Stimulated activated CD4-positive, alpha-beta T cell treated with anti-CD3 and anti-CD28 coated beads, Interleukin-4, amount 100 ng/mL, for 4 hours (primary cell): ENCODE data around the gene ITGB7.
A peak's percentile ranks its signal among the peaks of the same experiment; 100 is the strongest.
"Not testable (repeated sequence)": the region's sequence is repeated elsewhere in the genome, so short reads cannot be mapped to it uniquely, and the experiment has no call there.

Experiments used
- DNase-seq, 2 experiments: peaks; one replicate each; pipeline ENCODE4 v3.0.0-alpha.2; 2020

The ITGB7 gene

DNA sequence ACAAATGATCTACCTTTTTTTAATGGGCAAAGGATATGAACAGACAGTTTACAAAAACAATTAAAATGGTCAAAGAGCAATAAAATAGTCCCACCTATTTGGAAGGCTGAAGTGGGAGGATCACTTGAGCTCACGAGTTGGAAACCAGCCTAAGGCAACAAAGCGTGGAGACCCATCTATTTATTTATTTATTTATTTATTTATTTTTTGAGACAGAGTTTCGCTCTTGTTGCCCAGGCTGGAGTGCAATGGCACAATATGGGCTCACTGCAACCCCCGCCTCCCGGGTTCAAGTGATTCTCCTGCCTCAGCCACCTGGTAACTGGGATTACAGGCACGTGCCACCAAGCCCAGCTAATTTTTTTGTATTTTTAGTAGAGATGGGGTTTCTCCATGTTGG, 29.6 kb downstream of the ITGB7 start:
- DNase-seq = not testable (repeated sequence)

DNA sequence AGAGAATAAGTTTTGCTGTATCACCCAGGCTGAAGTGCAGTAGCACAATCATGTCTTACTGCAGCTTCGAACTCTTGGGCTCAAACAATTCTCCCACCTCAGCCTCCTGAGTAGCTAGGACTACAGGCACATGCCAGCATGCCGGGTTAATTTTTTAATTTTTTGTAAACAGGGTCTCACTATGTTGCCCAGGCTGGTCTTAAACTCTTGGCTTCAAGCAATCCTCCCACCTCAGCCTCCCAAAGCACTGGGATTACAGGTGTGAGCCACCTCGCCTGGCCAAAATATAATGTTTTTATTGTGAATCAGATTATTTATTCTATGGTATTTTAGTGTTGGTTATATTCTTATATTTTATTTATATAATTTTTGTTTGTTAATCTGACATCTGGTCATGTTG, 30.3 kb downstream of the ITGB7 start:
- DNase-seq = no peak

DNA sequence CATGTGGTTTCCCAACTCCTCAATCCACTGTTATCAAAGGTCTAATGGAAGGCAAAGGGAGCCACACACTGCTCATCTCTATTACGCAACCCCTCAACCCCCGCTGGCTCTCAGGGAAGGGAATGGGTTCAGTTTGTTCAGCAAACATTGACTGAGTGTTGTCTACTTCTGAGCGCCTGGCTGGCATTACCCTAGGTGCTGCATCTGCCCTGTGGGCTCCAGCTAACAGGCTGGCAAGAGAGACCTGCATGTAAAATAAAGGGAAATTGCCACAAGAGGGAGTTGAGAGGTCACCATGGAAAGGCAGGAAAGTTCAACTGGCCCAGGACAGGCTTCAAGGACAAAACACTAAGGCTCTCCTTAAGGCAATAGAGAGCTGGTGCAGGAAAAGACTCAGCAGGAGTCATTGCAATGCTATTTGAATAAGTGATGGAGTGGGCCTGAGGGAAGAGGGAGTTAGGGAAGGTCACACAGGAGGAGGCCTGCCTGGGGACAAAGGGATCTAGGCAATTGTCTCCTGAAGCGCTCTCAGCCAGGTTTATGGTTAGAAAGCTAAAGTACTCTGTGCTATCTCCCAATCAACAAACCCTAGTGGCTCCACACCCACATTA, 32.1 kb downstream of the ITGB7 start:
- no peak for DNase-seq

DNA sequence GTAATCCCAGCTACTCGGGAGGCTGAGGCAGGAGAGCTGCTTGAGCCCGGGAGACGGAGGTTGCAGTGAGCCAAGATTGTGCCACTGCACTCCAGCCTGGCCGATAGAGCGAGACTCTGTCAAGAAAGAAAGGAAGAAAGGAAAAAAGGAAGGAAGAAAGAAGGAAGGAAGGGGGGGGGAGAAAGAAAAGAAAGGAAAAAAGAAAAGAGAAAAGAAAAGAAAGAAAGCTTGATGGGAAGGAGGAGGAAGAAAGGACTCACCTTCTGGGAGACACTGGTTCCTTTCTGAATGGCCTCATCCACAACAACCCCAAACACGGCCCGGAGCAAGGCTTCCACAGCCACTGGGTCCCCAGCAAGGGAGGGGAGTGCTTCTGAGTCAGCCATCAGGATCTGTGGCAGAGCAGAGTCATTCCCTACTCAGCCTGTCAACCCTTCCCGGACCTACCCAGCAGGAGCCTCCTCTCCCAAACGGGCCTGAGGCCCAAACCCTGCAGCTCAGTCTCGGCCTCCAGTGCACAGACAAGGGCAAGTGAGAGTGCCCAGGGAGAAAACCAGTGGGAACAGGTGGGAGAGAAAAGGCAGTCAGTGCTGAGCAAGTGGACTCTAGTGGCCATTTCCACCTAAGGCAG, 33.9 kb downstream of the ITGB7 start:
- no peak for DNase-seq

DNA sequence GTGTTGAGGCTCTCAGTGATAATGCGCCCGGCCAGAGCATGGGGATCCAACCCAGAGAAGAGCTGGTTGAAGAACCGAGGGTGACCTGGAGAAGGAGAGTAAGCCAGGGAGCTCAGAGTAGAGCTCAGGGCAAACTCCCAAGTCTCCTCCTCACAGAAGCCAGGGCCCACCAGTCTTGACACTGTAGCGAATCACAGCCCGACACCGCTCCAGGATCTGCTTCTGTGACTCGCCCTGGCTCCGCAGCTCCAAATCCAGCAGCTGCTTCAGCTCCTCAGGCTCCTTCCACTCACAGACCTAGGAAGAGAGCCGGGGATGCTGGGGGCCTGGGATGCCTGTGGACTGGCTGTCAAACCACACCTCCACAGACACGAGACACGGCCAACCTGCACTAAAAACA, 34.7 kb downstream of the ITGB7 start:
- no peak for DNase-seq

DNA sequence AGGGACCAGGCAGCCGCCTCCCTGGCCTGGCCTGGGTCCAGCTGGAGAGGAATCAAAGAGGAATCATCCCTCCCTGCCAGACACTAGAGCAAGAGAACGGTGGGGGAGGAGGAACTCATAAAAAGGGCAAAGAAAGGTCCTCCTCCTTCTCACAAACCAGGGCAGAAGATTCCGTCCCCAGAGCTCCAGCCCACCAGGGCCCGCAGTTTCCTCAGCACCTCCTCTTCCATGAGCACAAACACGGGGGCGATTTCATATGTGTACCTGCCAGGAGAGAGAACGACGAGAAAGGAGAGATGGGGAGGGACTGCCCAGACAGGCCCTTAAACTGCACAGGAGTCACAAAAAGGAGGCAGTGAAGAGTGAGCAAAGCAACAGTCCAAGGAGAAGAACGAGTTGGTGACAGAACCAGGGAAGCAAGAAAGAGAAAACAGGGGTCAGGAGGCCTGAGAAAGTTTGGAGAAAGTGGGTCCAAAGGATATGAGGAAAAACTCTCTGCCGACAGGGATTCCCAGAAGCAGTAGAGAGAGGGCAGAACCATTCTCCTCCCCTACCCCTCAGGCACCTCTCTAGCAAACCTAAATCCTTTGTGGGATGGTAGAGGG, 35.2 kb downstream of the ITGB7 start:
- no peak for DNase-seq

DNA sequence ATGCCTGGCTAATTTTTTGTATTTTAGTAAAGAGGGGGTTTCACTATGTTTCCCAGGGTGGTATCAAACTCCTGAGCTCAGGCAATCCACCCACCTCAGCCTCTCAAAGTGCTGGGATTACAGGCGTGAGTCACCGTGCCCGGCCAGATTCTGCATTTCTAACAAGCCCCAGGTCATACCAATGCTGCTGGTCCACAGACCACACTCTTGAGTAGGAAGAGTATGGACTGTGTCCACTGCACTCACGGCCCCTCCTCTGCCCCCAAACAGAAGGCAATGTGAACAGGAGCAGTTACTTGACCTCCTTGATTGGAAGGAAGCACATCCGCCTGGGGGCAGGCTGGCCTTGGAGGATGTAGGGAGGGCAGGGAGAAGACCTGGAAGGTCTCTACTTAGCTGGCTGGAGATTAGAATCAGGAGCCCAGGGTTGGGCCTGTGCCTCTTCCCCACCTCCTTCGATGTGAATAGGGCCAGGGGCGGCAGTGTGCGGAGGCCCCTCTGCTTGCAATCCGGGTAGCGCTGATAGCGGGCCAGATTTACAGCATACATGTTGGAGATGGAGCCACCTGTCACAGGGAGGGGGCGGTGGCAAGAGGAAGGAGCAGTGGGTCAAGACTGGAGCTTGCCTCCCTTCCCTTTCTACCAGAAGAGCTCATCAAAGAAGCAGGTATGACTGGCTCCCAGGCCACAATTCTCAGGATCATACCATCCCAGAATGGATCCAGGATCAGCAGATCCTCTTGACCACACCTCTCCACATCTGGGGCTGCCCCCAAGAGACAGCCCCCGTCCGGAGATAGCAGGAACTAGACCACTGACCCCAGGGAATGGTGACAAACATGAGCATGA, 36.0 kb downstream of the ITGB7 start:
- no peak for DNase-seq

DNA sequence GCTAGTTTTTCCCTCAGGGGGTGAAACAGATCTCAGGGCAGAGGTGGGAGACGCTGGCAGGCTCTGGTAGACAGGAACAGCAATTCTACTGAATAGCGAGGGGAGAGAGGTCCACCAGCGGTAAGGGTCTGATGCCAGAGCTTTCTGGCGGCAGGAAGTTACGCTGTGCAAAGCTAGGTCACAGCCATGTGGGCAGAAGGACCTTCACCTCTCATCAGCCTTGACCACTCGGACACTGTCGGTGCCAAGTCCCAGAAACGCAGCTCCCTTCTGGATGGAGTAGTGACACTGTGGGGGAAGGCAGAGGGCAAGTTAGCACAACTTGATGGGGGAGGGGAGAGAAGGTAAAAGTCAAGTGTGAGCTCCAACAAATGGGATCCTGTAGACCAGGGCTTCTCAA, 36.8 kb downstream of the ITGB7 start:
- no peak for DNase-seq

DNA sequence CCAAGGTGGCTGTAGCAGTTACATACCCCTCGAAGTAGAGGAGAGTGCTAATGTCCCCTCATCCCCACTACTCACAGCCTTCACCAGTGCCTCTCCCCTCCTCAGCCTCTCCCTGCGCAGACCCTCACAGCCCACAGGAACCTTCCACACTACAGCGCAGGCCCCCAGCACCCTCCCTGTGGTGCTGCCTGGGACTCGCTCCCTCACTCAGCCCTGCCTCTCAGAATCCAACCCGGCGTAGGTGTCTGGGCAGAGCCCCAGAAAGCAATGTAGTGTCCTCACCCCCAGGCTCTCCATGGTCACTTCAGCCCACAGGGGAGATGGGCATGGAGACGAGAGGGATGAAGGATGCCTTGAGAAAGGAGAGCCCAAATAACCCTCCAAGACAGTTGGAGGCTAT, 37.4 kb downstream of the ITGB7 start:
- DNase-seq = no peak

DNA sequence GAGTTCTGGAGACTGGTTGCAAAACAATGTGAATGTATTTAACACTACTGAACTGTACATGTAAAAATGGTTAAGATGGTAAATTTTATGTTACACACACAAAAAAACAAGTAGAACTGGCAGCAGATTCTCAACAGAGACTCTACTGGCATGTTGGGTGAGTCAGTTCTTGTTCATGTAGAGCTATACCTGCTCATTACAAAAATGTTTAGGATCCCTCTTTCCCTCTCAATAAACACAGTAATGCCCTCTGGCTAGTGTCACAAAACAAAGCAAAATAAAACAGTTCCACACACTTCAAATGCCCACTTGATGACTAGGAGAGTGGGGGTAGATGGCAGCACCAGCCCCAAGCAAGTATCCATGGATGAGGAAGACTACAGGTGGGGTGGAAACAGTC, 40.2 kb downstream of the ITGB7 start:
- no peak for DNase-seq

DNA sequence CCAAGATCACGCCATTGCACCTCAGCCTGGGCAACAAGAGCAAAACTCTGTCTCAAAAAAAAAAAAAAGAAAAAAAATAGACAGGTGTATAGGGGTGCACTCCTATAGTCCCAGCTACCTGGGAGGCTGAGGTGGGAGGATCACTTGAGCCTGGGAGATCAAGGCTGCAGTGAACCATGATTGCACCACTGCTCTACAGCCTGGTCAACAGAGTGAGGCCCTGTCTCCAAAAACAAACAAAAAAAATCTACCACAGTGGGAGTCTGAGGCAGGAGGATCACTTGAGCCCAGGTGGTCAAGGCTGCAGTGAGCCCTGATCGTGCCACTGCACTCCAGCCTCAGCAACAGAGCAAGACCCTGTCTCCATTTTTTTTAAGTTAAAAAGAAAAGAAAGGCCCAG, 44.0 kb downstream of the ITGB7 start:
- DNase-seq = not testable (repeated sequence)

DNA sequence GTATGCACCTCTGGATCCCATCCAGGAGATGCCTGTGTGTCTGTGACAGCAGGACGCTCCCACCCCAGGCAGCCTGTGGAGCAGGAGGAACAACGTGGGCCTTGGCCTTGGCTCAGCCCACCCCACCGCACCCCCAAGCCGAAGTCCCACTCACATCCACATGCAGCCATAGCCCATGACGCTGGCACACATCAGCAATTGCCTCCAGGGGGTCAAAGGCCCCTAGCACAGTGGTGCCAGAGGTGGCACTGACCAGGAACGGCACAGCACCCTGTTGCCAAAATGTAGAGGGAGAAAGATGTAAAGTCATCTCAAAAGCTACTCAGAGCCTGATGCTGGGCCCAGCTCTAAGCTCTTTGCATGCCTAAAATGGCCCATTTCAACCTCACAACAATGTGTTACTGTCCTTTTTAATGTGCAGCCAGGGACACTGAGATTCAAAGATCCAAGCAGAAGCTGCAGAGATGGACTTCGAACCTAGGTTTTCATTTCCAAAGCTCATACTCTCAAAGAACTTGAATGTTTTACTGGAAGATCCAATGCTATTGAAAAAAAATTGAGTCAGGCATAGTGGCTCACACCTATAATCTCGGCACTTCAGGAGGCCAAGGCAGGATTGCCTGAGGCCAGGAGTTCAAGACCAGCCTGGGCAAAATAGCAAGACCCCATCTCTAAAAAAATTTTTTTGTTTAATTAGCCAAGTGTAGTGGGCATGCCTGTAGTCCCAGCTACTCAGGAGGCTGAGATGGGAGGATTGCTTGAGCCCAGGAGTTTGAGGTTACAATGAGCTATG, 45.7 kb downstream of the ITGB7 start:
- DNase-seq = no peak

DNA sequence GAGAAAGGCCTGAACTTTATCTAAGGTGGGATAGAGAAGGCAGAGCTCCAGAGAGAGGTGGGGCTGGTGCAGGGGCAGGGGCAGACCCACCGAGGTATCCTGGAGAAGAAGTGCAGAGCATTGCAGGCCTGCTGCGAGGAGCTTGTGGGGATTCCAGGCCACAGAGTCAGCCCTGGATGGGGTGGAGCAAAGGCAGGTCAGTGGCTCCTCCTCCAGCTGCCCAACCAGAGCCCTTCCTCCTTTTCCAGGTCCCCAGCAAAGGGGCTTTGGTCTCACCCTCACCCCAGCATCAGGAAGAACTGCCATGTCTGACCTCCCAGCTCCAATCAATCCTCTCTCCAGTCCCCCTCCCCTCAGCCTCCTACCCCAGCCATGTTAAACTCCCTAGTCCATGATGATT, 46.4 kb downstream of the ITGB7 start:
- DNase-seq = no peak

DNA sequence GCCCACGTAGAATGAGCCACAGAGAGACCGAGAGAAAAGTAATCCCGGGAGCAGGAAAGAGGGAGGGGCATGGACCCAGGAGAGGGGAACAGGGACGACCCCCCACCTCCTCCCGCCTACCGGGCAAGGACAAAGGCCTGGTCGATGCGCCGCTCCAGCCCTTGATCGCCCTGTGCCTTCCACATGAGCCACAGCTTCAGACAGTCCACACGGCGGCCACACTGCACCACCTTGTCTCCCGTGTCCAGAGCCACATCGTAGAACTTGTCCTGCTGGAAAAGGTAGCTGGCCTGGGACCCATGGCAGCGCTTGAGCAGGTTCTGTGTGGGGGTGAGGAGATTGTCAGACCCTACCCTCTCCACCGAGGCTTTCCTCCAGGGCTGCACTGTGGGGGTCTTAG, 47.1 kb downstream of the ITGB7 start:
- no peak for DNase-seq

DNA sequence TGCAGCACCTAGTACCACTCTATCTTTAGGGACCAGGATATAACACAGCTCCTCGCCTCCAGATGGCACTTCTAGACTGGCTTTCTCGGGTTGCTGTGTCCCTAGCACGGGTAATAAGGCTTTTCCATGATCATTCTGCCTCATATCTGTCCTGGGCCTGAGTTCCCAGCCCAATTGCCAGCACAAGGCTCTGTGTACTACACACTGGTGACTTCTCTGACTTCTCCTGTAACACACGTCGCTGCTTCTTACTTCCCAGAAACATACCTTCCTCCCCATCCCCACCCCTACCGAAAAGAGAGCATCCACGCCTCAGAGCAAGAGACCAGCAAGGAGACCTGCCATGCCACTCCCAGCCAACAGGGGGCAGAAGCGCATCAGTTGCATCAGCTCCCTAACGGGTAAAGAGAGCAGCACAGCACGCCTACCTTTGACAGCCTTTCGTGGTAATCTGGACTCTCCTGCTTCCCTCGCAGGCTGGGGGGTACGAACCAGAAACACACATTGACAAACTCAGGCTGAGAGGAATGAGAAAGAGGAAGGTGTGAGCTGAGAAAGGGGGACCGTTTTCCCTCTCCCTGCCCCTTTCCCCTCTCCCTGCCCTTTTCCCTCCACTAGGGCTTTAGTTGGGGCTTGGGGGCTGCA, 47.7 kb downstream of the ITGB7 start:
- peak; percentile 84 to 87 for DNase-seq

DNA sequence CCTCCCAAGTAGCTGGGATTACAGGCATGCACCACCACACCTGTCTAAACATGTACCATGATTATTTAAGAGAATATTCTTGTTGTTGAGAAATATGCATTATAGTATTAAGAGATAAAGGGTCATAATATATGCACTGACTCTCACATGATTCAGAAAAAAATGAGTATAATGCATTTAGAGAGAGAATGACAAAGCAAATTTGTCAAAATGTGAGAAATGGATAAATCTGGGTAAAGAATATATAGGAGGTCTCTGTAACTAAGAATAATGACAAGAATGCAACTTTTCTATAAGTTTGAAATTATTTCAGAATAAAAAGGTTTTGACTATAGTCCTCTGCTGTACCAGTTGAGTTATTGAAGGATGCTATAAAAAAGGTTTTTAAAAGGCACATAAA, 54.7 kb downstream of the ITGB7 start:
- no peak for DNase-seq

DNA sequence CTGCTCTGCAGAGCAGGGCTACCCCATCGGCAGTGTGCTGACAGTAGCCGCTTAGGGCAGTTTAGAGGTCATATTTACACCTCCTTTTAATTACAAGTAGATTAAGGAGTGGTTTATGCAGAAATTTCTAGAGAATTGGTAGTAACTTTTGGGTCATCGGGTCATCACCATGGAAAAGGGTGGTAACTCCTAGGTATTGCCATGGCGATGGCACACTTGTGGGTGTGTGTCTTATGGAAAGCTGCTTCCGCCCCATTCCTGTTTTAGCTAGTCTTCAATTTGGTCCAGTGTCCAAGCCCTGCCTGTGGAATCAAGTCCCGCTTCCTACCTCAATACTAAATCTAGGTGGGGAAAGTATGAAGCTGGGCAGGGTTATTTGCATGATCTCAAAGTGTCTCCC, 56.0 kb downstream of the ITGB7 start:
- DNase-seq = no peak

DNA sequence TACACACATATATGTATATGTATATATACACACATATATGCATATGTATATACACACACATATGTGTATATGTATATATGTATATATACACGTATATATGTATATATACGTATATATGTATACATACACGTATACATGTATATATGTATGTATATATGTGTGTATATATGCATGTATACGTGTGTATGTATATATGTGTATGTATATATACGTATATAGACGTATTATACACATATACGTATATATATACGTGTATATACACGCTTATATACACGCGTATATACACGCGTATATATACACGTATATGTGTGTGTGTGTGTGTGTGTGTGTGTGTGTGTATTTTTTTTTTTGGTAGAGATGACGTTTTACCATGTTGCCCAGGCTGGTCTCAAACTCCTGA, 59.4 kb downstream of the ITGB7 start:
- DNase-seq = no peak

DNA sequence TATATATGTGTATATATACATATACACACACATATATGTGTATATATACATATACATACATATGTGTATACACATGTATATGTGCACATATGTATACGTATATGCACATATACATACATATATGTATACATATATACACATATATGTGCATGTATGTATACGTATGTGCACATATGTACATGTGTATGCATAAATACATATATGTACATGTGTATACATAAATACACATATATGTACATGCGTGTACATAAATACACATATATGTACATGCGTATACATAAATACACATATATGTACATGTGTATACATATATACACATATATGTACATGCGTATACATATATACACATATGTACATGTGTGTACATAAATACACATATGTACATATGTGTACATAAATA, 59.9 kb downstream of the ITGB7 start:
- no peak for DNase-seq

DNA sequence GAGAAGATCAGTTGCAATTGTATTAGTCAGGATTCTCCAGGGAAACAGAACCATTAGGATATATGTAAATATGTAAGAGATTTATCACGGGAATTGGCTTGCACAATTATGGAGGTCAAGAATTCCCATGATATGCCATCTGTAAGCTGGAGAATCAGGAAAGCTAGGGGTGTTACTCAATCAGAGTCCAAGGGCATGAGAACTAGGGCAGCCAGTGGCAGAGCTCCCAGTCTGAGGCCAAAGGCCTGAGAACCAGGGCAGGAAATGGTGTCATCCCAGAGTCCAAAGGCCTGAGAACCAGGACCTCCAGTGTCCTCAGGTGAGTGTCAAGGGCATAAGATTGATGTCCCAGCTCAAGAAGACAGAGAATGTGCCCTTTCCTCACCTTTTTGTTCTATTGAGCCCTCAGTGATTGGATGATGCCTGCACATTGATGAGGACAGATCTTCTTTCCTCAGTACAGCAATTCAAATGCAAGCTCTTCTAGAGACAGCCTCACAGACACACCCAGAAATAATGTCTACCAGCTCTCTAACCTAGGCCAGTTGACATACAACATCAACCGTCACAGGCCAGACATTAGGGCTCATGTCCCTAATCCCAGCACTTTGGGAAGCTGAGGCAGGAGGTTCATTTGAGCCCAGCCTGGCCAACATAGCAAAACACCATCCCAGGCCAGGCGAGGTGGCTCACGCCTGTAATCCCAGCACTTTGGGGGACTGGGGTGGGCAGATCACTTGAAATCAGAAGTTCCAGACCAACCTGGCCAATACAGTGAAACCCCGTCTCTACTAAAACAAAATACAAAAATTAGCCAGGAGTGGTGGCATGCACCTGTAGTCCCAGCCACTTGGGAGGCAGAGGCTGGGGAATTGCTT, 61.4 kb downstream of the ITGB7 start:
- no peak for DNase-seq

DNA sequence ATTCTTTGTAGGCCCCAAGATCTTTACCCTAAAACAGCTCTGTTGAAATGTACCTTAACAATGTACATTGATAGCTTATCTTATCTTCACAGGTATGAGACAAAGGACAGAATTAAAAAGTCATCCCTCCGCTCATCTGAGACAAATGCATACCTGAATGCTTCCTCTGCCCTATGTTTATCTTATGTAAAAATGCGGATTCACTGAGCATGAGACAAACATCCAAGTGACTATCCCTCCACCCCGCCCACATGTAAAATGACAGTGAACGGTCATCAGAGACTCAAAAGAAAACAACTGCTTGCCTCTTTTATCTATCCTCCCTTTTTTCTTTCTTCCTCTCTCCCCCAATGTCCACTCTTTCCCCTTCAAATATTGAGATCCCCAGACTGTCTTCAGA, 63.7 kb downstream of the ITGB7 start:
- DNase-seq = no peak
